ENCODE measurements around the gene ACOT4.
"Not testable (repeated sequence)": the region's sequence is repeated elsewhere in the genome, so short reads cannot be mapped to it uniquely, and the experiment has no call there.

The ACOT4 gene, protein sequence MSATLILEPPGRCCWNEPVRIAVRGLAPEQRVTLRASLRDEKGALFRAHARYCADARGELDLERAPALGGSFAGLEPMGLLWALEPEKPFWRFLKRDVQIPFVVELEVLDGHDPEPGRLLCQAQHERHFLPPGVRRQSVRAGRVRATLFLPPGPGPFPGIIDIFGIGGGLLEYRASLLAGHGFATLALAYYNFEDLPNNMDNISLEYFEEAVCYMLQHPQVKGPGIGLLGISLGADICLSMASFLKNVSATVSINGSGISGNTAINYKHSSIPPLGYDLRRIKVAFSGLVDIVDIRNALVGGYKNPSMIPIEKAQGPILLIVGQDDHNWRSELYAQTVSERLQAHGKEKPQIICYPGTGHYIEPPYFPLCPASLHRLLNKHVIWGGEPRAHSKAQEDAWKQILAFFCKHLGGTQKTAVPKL

DNA sequence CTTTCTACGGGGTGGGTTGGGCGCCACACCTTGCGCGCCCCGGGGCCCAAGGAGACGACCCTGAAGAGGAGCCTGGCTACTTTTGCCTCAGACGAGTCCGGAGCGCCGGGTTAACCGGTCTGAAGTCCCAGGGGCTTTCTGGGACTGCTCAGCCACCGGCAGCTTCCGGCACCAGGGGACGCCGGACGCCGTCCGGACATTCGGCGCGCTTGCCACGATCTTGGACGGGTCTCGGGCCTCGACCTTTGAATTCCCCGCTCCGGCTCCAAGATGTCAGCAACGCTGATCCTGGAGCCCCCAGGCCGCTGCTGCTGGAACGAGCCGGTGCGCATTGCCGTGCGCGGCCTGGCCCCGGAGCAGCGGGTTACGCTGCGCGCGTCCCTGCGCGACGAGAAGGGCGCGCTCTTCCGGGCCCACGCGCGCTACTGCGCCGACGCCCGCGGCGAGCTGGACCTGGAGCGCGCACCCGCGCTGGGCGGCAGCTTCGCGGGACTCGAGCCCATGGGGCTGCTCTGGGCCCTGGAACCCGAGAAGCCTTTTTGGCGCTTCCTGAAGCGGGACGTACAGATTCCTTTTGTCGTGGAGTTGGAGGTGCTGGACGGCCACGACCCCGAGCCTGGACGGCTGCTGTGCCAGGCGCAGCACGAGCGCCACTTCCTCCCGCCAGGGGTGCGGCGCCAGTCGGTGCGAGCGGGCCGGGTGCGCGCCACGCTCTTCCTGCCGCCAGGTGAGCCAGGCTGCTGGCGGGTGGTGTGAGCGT lies at the start of gene ACOT4:
TSS of gene ACOT4 (plus strand) at position 184 of the 760 bp plus-strand sequence. CDS start at position 271, 87 bp downstream.
- DNase-seq (ENCODE audit: low spot score), result no peak

DNA sequence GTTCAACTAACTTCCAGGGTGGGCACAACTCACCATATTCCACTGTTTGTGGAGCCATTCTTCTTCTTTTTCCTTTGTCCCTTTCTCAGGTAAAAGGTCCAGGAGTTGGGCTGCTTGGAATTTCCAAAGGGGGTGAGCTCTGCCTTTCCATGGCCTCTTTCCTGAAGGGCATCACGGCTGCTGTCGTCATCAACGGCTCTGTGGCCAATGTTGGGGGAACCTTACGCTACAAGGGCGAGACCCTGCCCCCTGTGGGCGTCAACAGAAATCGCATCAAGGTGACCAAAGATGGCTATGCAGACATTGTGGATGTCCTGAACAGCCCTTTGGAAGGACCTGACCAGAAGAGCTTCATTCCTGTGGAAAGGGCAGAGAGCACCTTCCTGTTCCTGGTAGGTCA lies 48.7 kb upstream of the ACOT4 start:
- not testable (repeated sequence) for DNase-seq (ENCODE audit: low spot score)

DNA sequence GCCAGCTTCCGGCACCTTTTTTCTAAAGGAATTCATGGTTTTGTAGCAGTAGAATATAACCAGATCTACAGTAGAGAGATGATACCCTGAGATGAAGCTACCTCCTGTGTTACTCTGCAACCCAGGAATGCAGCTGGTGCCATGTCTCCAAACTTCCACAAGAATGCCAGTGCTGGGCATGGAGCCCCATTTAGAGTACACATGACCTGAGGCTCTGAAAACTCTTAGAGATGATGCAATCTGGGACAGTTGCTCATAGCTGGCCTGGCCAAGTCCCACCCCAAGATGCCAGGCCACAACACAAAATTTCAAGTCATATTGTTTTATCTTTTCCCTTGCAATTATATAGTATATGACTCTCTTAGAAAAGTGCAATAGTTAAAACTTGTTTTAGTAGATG lies 46.3 kb upstream of the ACOT4 start:
- not testable (repeated sequence) for DNase-seq (ENCODE audit: low spot score)

DNA sequence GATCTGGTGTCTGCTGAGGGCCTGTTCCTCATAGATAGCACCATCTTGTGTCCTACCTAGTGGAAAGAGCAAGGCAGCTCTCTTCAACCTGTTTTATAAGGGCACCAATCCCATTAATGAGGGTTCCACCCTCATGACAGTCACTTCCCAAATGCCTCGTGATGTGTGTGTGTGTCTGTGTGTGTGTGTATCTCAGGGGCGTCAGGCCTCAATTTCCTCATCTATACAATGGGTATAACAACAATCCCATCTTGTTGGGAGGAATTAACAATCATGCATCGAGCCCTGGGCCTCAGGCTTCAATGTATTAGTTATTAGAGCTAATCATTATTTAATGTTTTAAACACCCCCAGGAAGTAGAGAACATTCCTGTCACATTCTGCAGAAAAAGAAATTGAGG lies 42.6 kb upstream of the ACOT4 start:
- DNase-seq (ENCODE audit: low spot score), result not testable (repeated sequence)

DNA sequence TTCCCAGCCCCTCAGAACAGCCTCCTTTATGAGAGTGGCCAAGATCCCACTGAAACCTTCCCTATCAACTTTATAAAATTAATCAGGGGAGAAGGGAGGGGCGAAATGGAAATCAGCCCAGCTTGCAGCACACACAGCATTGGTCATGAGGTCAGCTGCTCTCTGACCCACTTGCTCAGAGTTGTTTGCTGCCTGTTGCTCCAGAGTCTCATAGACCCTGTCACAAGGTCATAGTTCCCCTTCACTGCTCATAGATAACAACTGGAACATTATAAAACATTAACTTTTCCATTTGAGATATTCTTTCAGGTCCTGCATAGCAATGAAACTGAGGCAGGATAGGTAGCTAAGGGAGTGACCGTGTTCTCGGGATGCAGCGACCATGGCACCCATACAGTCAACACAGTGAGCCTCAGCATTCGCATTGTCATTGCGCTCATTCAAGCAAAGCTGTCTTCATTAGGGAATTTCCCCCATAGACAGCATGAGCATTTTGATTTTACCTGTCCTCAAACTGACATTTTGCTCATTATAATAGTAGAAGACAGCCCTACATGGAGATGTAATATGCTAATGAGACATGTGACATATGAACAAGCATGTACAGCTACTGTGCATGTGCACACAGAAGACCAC lies 41.7 kb upstream of the ACOT4 start:
- not testable (repeated sequence) for DNase-seq (ENCODE audit: low spot score)

DNA sequence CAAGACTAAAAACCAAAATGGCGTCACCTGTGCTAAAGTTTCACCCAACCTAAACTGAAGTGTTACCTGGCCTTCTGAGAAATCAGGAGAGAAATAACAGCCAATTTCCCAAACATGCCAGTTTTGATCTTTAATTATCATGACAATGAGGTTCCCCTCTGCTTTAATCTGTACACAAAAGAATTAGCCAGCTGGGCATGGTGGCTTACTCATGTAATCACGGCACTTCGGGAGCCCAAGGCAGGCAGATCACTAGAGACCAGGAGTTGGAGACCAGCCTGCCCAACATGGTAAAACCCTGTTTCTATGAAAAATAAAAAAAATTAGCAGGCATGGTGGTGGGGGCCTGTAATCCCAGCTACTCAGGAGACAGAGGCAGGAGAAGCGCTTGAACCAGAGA lies 37.8 kb upstream of the ACOT4 start:
- no peak for DNase-seq (ENCODE audit: low spot score)

DNA sequence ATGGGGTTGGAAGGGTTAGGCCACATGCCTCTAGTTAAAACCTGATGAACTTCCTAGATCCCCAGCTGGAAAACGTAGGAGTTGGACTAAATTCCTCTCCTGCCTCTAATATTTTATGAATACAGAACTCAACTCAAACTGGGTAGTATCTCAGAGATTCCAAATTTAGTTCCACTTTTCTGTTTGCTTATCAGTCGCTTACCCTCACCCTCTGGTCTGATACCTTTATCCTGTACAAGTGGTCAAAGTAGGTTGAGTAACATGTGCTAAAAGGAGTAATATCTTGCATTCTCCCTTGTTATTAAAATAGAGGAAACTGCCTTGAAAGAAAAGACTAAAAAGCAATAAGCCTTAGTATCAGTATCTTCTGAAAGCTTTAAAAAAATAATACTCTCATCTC lies 34.5 kb upstream of the ACOT4 start:
- not testable (repeated sequence) for DNase-seq (ENCODE audit: low spot score)

DNA sequence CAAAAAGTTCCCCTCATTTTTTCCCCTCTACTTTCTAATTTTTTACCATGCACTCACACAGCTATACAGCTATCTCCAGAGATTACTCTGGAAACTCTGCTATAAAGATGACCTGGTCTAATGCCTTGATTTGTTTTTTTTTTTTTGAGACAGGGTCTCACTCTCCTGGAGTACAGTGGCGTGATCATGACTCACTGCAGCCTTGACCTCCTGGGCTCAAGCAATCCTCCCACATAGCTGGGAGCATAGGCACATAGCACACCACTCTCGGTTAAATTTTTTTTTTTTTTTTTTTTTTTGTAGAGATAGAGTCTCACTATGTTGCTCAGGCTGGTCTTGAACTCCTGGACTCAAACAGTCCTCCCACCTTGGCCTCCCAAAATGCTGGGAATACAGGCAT lies 33.4 kb upstream of the ACOT4 start:
- DNase-seq (ENCODE audit: low spot score), result not testable (repeated sequence)

DNA sequence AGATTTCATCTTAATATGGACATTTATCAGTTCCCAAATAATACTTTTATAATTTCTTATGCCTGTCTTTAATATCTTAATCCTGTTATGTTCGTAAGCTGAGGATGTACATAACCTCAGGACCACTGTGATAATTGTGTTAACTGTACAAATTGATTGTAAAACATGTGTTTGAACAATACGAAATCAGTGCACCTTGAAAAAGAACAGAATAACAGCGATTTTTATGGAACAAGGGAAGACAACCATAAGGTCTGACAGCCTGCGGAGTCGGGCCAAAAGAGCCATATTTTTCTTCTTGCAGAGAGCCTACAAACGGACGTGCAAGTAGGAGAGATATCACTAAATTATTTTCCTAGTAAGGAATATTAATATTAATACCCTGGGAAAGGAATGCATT lies 29.4 kb upstream of the ACOT4 start:
- DNase-seq (ENCODE audit: low spot score), result not testable (repeated sequence)

DNA sequence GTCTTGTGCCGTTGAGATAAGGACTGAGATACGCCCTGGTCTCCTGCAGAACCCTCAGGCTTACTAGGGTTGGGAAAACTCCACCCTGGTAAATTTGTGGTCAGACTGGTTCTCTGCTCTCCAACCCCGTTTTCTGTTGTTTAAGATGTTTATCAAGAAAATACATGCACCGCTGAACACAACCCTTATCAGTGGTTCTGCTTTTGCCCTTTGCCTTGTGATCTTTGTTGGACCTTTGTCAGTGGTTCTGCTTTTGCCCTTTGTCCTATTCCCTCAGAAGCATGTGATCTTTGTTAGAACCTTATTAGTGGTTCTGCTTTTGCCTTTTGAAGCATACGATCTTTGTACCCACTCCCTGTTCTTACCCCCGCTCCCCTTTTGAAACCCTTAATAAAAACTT lies 29.0 kb upstream of the ACOT4 start:
- not testable (repeated sequence) for DNase-seq (ENCODE audit: low spot score)

DNA sequence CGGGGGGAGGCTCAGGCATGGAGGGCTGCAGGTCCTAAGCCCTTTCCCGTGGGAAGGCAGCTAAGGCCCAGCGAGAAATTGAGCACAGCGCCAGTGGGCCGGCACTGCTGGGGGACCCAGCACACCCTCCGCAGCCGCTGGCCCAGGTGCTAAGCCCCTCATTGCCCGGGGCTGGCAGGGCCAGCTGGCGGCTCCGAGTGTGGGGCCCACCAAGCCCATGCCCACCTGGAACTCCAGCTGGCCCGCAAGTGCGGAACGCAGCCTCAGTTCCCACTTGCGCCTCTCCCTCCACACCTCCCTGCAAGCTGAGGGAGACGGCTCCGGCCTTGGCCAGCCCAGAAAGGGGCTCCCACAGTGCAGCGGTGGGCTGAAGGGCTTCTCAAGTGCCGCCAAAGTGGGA lies 25.2 kb upstream of the ACOT4 start:
- DNase-seq (ENCODE audit: low spot score), result not testable (repeated sequence)

DNA sequence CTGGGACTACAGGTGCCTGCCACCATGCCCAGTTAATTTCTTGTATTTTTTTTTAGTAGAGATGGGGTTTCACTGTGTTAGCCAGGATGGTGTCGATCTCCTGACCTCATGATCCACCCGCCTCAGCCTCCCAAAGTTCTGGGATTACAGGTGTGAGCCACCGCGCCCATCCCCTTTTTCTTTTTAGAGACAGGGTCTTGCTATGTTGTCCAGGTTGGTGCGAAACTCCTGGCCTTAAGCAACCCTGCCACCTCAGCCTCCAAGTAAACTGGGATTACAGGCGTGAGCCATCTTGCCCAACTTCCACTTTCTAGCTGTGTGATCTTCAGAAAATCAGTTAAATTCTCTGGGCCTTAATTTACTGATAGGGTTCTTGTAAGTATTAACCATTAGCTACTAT lies 24.7 kb upstream of the ACOT4 start:
- DNase-seq (ENCODE audit: low spot score), result not testable (repeated sequence)

DNA sequence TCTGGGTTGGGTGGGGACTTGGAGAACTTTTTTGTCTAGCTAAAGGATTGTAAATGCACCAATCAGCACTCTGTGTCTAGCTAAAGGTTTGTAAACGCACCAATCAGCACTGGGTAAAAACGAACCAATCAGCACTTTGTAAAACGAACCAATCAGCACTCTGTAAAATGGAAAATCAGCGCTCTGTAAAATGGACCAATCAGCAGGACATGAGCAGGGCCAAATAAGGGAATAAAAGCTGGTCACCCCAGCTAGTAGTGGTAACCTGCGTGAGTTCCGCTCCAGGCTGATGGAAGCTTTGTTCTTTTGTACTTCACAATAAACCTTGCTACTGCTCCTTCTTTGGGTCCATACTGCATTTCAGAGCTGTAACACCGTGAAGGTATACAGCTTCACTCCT lies 24.3 kb upstream of the ACOT4 start:
- DNase-seq (ENCODE audit: low spot score), result no peak

DNA sequence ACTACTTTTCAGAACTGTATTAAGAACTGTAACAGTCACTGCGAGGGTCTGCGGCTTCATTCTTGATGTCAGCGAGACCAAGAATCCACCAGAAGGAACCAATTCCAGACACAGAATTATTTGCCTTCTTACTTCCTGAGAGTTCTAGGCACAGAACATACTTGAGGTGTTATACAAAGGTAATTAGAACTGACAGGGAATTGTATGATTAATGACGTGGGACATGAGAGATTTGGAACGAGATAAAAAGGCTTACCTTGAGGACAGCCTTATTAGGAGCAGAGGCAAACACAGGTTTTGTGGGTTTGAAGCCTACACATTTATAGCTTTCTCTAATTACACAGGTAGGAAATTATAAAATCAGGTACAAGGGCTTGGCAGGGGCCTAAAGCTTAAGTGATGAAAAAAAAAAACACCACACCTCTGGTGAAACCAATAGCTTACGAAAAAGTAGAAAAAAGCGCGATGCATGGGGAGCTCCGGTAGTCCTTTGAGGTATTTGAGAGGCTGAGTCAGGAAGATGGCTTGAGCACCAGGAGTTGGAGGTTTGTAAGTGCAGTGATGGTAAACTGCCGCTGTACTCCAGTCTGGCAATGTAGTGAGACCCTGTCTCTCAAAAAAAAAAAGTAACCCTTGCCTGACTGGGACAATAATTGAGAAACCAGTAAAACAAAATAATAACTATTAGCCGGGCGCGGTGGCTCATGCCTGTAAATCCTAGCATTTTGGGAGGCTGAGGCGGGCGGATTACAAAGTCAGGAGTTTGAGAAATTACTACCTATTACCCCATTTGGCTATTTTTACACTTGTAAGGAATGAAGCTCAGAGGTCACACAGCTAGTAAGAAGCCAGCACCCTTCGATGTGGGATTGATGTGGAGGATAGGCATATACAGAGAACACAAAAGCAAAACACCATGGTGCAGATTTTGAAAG lies 23.5 kb upstream of the ACOT4 start:
- DNase-seq (ENCODE audit: low spot score), result no peak

DNA sequence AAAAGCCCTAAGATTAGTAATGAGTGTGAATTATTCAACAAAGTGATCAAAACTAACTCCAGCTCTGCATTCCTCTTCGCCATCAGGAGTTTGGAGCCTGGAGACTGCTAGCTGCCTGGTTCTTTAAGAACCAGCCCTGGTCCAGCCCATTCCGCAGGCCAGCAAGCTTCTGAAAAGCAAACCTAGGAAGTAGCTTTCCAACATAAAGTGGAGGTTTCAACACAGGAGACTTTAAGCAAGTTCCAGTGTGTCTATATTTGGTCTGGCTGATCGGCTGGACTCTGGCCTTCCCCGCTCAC lies 22.8 kb upstream of the ACOT4 start:
- DNase-seq (ENCODE audit: low spot score), result not testable (repeated sequence)

DNA sequence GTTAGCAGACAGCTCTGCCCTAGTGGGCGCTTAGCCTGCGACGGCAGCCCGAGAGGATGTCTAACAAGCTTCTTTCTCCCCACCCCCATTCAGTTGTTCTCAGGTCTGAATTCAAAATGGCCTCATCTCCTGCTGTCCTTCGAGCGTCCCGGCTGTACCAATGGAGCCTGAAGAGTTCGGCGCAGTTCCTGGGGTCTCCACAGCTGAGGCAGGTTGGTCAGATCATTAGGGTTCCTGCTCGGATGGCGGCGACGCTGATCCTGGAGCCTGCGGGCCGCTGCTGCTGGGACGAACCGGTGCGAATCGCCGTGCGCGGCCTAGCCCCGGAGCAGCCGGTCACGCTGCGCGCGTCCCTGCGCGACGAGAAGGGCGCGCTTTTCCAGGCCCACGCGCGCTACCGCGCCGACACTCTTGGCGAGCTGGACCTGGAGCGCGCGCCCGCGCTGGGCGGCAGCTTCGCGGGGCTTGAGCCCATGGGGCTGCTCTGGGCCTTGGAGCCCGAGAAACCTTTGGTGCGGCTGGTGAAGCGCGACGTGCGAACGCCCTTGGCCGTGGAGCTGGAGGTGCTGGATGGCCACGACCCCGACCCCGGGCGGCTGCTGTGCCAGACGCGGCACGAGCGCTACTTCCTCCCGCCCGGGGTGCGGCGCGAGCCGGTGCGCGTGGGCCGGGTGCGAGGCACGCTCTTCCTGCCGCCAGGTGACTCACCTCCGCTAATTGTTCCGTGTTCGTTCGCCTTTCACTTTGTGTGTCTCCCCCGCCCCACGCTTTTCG lies 22.3 kb upstream of the ACOT4 start, which contains the start of gene ACOT2:
TSS of gene ACOT2 (plus strand) at position 29 of the 774 bp plus-strand sequence. CDS start at position 57, 28 bp downstream.
- DNase-seq (ENCODE audit: low spot score), result peak; percentile 40

DNA sequence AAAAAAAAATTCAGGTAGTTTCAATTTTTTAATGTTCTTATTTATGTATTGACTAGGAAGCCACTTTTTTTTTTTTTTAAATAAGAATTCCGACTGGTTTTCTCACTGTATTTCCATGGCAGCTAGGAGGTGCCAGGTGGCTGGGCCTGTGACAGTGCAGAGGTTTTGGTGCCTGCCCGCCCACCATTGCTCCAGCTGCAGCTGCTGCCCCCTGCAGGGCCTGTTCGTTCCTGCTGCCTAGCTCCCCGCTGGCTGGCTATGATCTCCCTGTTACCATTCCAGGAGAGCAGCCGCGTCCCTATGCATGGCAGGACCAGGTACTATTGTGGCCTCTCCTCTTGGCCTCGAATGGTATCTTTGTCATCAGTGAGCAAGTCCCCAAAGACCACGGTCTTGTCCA lies 20.8 kb upstream of the ACOT4 start:
- DNase-seq (ENCODE audit: low spot score), result peak; percentile 76

DNA sequence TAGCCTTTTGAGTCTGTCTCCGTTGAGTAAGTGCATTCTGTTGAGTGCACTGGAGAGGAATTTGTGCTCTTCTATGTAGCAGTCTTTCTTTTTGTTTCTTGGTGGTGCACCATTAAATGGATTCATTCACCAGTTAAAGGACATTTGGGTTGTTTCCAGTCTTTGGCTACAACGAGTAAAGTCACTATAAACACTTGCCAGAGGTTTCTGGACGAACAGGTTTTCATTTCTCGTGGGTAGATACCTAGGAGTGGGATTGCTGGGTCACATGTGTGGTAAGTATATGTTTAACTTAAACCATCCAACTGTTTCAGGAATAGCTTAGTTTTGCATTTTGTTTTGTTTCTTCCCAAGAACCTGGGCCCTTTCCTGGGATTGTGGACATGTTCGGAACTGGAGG lies 18.6 kb upstream of the ACOT4 start:
- not testable (repeated sequence) for DNase-seq (ENCODE audit: low spot score)

DNA sequence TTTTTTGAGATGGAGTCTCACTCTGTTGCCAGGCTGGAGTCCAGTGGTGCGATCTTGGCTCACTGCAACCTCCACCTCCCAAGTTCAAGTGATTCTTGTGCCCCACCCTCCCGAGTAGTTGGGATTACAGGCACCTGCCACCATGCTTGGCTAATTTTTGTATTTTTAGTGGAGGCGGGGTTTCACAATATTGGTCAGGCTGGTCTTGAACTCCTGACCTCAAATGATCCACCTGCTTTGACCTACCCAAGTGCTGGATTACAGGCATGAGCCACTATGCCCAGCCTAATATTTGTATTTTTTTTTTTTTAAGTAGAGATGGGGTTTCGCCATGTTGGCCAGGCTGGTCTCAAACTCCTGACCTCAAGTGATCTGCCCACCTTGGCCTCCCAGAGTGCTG lies 17.9 kb upstream of the ACOT4 start:
- DNase-seq (ENCODE audit: low spot score), result not testable (repeated sequence)

DNA sequence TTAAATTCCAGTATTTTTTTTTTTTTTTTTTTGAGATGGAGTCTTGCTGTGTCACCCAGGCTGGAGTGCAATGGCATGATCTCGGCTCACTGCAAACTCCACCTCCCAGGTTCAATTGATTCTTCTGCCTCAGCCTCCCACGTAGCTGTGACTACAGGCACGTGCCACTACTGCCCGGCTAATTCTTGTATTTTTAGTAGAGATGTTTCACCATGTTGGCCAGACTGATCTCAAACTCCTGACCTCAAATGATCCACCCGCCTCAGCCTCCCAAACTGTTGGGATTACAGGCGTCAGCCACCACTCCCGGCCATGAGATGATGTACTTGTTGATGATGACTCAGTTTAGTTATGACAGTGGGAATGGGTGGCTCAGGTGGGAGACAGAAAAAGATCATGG lies 17.4 kb upstream of the ACOT4 start:
- DNase-seq (ENCODE audit: low spot score), result not testable (repeated sequence)

DNA sequence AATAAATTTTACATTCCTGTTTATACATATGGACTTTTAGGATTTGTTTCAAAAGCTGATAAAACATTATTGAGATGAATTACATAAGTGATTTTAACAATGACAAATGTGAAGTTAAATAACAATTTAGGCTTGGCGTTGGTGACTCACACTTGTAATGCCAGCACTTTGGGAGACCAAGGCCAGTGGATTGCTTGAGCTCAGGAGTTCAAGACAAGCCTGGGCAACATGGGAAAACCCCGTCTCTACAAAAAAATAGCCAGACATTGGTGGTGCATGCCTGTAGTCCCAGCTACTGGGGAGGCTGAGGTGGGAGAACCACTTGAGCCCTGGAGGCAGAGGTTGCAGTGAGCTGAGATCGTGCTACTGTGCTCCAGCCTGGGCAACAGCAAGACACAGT lies 15.3 kb upstream of the ACOT4 start:
- DNase-seq (ENCODE audit: low spot score), result no peak

Measured in D341Med (cell line).